Heart right ventricle (tissue), 16 donors: ENCODE results near the gene SLC4A5. TPM values are rescaled to one million over a fixed set of nuclear protein-coding genes. Genes with fewer than 3 reads are reported as not detected.
A peak's percentile ranks its signal among the peaks of the same experiment; 100 is the strongest.

ENCODE experiments used
- ATAC-seq, 8 donors: fragments of 200-7000 bp; cut with Tn5 transposase; one replicate each; pipeline ENCODE4 v1.9.1; 2020; ENCODE audit warnings: mild to moderate bottlenecking in 8 of 8, moderate library complexity in 8 of 8, moderate number of reproducible peaks in 1 of 8
- DNase-seq, 2 donors: peaks; one replicate each; pipeline ENCODE4 v3.0.0-alpha.2; 2020
- H3K27ac ChIP-seq, 10 donors: fragments of 200-600 bp; sonication (generic) in 2 of 10; one replicate each; pipeline versions ENCODE4 v1.5.0 to v1.8.0; 2020 to 2022; ENCODE audit warnings: mild to moderate bottlenecking in 3 of 10
- H3K27me3 ChIP-seq, 7 donors: fragments of 200-600 bp; one replicate each; pipeline ENCODE4 v1.8.0; 2021 to 2022; ENCODE audit warnings: mild to moderate bottlenecking in 2 of 7
- H3K36me3 ChIP-seq, 9 donors: fragments of 200-600 bp; sonication (generic) in 1 of 9; one replicate each; pipeline versions ENCODE4 v1.5.0 to v1.8.0; 2020 to 2022; ENCODE audit warnings: mild to moderate bottlenecking in 2 of 9
- H3K4me1 ChIP-seq, 9 donors: fragments of 200-600 bp; sonication (generic) in 1 of 9; one replicate each; pipeline versions ENCODE4 v1.5.0 to v1.8.0; 2020 to 2022; ENCODE audit warnings: mild to moderate bottlenecking in 4 of 9
- H3K4me3 ChIP-seq, 10 donors: fragments of 200-600 bp; sonication (generic) in 2 of 10; one replicate each; pipeline versions ENCODE4 v1.5.0 to v1.8.0; 2020 to 2022; ENCODE audit warnings: mild to moderate bottlenecking in 7 of 10, moderate library complexity in 2 of 10
- H3K9me3 ChIP-seq, 11 donors: fragments of 200-600 bp in 10 of 11; sonication (generic) in 2 of 11; one replicate each; pipeline versions ENCODE4 v1.5.0 to v1.8.0; 2013 to 2022; ENCODE audit warnings: mild to moderate bottlenecking in 2 of 11, control low read depth in 1 of 11, moderate library complexity in 1 of 11
- CTCF ChIP-seq, 9 donors: fragments of 200-600 bp; sonication (generic) in 2 of 9; IDR thresholded peaks; one replicate each; pipeline versions ENCODE4 v1.5.0 to v1.8.0; 2021 to 2022; ENCODE audit warnings: antibody characterized with exemption in 9 of 9, mild to moderate bottlenecking in 5 of 9, moderate library complexity in 1 of 9
- whole genome bisulfite sequencing, 2 donors: extraction: QIAGEN DNeasy Blood & Tissue Kit; methylation state at CpG; one replicate each; pipeline ENCODE4 v1.1.7; 2013; ENCODE audit warnings: inconsistent platforms in 1 of 2; 5-methylcytosine and 5-hydroxymethylcytosine counted together
- intact Hi-C, 10 donors: fragments of 100-400 bp; cut with DNase I; formaldehyde crosslinking; loops; one replicate each; pipeline versions ENCODE4 v1.11.1 to v1.14.2; 2022
- polyA plus RNA-seq, 2 donors: library from polyadenylated mRNA; stranded (reverse); fragments of 200-250 nt; gene quantifications; one replicate each; pipeline ENCODE4 v1.2.3, GENCODE V29; 2013
- total RNA-seq, 10 donors: library from RNA; stranded (reverse); fragmentation: NEBNext Ultra II Directional in 3 of 10; extraction: Animal tissue kit (Norgen Biotek cat#: 25700) in 3 of 10; gene quantifications; one replicate each; pipeline versions ENCODE4 v1.2.1 to v1.2.4, GENCODE V29; 2021 to 2023
- donor health status: Arrhythmogenic right ventricular cardiomyopathy.
- donor health status: ischemic (EF 13 %, LVEDD 7.1; RV severe dilation, severe dysfunction).
- donor health status: healthy with polysubstance abuse.
- donor health status: DM: no; HTN: yes; CAD: no.
- donor health status: DM: no; HTN: no; CAD: no.
- donor health status: ischemic (EF 25% LVEDD 6.9; RV normal size, moderate dysfunction).
- donor health status: ischemic (EF 25% LVEDD 5.7; RV mildly dilated, moderate dysfunction).
- donor health status: healthy.
- donor health status: DM: yes; HTN: yes; CAD: no.
- donor health status: Ischemic cardiomyopathy.
- donor health status: ischemic (EF 35%, LVEDD 5.7; RV mildly dilated, moderate dysfunction).
- donor health status: nonischemic (EF 11% LVEDD 7.7; RV severe dilation, severe dysfunction).
- donor health status: DM: yes; HTN: yes; CAD: no.
- donor health status: PGD.
- donor health status: ischemic (EF 29% LVEDD 5.4; RV normal size, mild dysfunction).
- donor health status: nonischemic (EF 23%, LVEDD 6.1; RV moderate dilation, normal function).

Gene SLC4A5
- total and polyA plus RNA-seq, 12 donors: 0.43 to 4.6 (median 1.9) TPM

- intact Hi-C loops: loop anchor here in 7 of 10 donors (5.0 to 10.0 kb wide), 6 partner anchors 48 to 138 kb away; partner anchors contain the start of gene SLC4A5 (in 1 of the 7)
- Histone ChIP-seq H3K4me1 (peaks cover 5 to 59% (median 50%) of the 10 kb centered on the region in 9 donors), H3K27ac (peak overlapping the region in 5 of 10 donors; percentile 95 to 98 (median 97))
Observed at GRCh38 chr2:74390606-74391005, 47.4 kb upstream of the SLC4A5 start.

GRCh38 chr2:74387346-74387745 is 44.1 kb upstream of the SLC4A5 start:
- TF ChIP-seq CTCF (IDR thresholded peaks at IDR 0.05): no peak
- intact Hi-C loops: no loop called here
- peak in 1 of 8 donors; percentile 22 for ATAC-seq
- Histone ChIP-seq H3K36me3 (peaks cover 0 to 20% (median 0%) of the 10 kb centered on the region in 9 donors), H3K9me3 (no peaks in the 10 kb centered on the region), H3K4me3 (no peak overlapping the region), H3K4me1 (peaks cover 14 to 90% (median 77%) of the 10 kb centered on the region in 9 donors), H3K27ac (peak overlapping the region in 8 of 10 donors; percentile 17 to 71 (median 56)), H3K27me3 (no peaks in the 10 kb centered on the region)
- no peak for DNase-seq
- 68 to 79% methylated on average over 1 of the region's 1 CpG for WGBS, 2 donors

More at GRCh38 chr2:74390606-74391005, 47.4 kb upstream of the SLC4A5 start:
- DNase-seq (no peak), ATAC-seq (no peak)
- Histone ChIP-seq H3K36me3 (peaks cover 0 to 2% (median 0%) of the 10 kb centered on the region in 9 donors), H3K9me3 (no peaks in the 10 kb centered on the region), H3K27me3 (no peaks in the 10 kb centered on the region), H3K4me3 (peak overlapping the region in 9 of 10 donors; percentile 67 to 98 (median 93))
- no peak for TF ChIP-seq CTCF (IDR thresholded peaks at IDR 0.05)
- WGBS, 2 donors: 53 to 54% methylated on average over 5 of the region's 5 CpGs

GRCh38 chr2:74385396-74385795 is 42.2 kb upstream of the SLC4A5 start:
- Histone ChIP-seq H3K4me3 (no peak overlapping the region), H3K27ac (peak overlapping the region in 3 of 10 donors; percentile 13 to 70 (median 57)), H3K27me3 (no peaks in the 10 kb centered on the region), H3K9me3 (no peaks in the 10 kb centered on the region), H3K4me1 (peaks cover 12 to 100% (median 89%) of the 10 kb centered on the region in 9 donors), H3K36me3 (peaks cover 0 to 24% (median 0%) of the 10 kb centered on the region in 9 donors)
- 80 to 84% methylated on average over 8 of the region's 8 CpGs for WGBS, 2 donors
- DNase-seq (no peak), ATAC-seq (peak in 1 of 8 donors; percentile 43)
- no peak for TF ChIP-seq CTCF (IDR thresholded peaks at IDR 0.05)
- intact Hi-C loops: no loop called here

GRCh38 chr2:74384051-74384450 is 40.8 kb upstream of the SLC4A5 start:
- H3K36me3 ChIP-seq: peaks cover 0 to 24% (median 0%) of the 10 kb centered on the region in 9 donors
- intact Hi-C loops: no loop called here
- H3K27ac ChIP-seq: peak overlapping the region in 5 of 10 donors; percentile 42 to 70 (median 57)
- no peak for TF ChIP-seq CTCF (IDR thresholded peaks at IDR 0.05)
- no peaks in the 10 kb centered on the region for H3K27me3 ChIP-seq
- DNase-seq (no peak), ATAC-seq (no peak)
- H3K9me3 ChIP-seq: no peaks in the 10 kb centered on the region
- WGBS, 2 donors: 56 to 59% methylated on average over 3 of the region's 3 CpGs
- H3K4me3 ChIP-seq: no peak overlapping the region
- peaks cover 14 to 100% (median 89%) of the 10 kb centered on the region in 9 donors for H3K4me1 ChIP-seq
